Body of pancreas (tissue), 4 donors: ENCODE results near the gene RND2. TPM values are rescaled to one million over a fixed set of nuclear protein-coding genes. Genes with fewer than 3 reads are reported as not detected.

ENCODE experiments used
- ATAC-seq: fragments of 150-250 bp; one replicate; pipeline ENCODE4 v1.9.1; 2016
- DNase-seq, 4 donors: peaks; one replicate each; pipeline ENCODE4 v3.0.0-alpha.2; 2019
- H3K27ac ChIP-seq, 4 donors: fragments of 200-600 bp; sonication (generic); 1 replicate in 3 of 4; 2 replicates in 1 of 4; pipeline versions ENCODE4 v1.5.1 to v1.6.1; 2016 to 2019; ENCODE audit warnings: mild to moderate bottlenecking in 1 of 4, mixed read lengths in 1 of 4, moderate library complexity in 1 of 4
- H3K27me3 ChIP-seq, 2 donors: fragments of 200-600 bp; sonication (generic); one replicate each; pipeline ENCODE4 v1.6.0; 2016; ENCODE audit warnings: mild to moderate bottlenecking in 1 of 2
- H3K36me3 ChIP-seq, 2 donors: fragments of 200-600 bp; sonication (generic); replicated peaks in 1 of 2; 2 replicates each; pipeline ENCODE4 v1.5.1; 2016; ENCODE audit warnings: low read depth in 2 of 2; ENCODE audit not compliant: insufficient read depth in 1 of 2
- H3K4me1 ChIP-seq: fragments of 200-600 bp; sonication (generic); one replicate; pipeline ENCODE4 v1.6.0; 2016
- H3K4me3 ChIP-seq, 2 donors: fragments of 200-600 bp; sonication (generic); 1 replicate in 1 of 2; 2 replicates in 1 of 2; pipeline ENCODE4 v1.5.1; 2016 to 2019
- H3K9me3 ChIP-seq, 3 donors: fragments of 200-600 bp; sonication (generic); 1 replicate in 2 of 3; 2 replicates in 1 of 3; pipeline ENCODE4 v1.5.1; 2016
- POLR2A ChIP-seq, 3 donors: fragments of 450-650 bp; IDR thresholded peaks; one replicate each; pipeline ENCODE4 v1.6.1; 2016; ENCODE audit warnings: antibody characterized with exemption in 3 of 3, mild to moderate bottlenecking in 2 of 3
- WGBS, 2 donors: methylation state at CpG; one replicate each; pipeline ENCODE4 v1.1.5; 2017; 5-methylcytosine and 5-hydroxymethylcytosine counted together
- intact Hi-C: fragments of 100-400 bp; cut with DNase I; formaldehyde crosslinking; loops from one replicate; pipeline ENCODE4 v1.15.1; 2023
- total RNA-seq, 2 donors: library from RNA; depleted of rRNA; stranded (reverse); fragments of >200 nt; gene quantifications; one replicate each; pipeline ENCODE4 v1.1.0, GENCODE V29; 2016
- TF ChIP-seq, protein P1 (sequence below), 7 experiments: fragments of 450-650 bp in 4 of 7; fragments of 200-600 bp in 3 of 7; sonication (generic) in 3 of 7; IDR thresholded peaks; one replicate each; pipeline ENCODE4 v1.5.1; 2016 to 2019; ENCODE audit warnings: antibody characterized with exemption in 7 of 7

RND2 gene
- total RNA-seq, 2 donors from 2014 or later: 0.33 to 0.52 TPM

DNA sequence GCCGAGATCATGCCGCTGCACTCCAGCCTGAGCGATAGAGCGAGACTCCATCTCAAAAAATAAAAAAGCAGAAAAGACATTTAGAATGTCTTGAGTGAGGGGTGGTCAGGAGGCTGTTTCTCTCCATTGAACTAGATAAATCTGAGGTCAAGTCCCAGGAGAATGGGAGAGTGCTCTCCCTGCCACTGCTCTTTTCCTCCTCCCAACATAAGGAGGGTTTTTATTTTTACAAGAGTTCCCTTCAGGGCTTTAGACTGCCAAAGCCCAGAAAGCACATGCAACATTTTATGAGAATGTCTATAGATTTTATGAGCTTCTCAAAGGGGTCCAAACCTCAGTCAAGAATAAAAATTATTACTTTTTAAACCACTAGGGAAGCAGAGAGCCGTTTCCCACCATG, 1.6 kb downstream of the RND2 start:
- WGBS, 2 donors: 61 to 65% methylated on average over 5 of the region's 5 CpGs
- no peak for DNase-seq
- no peaks in the 10 kb centered on the region for H3K27me3 ChIP-seq
- H3K9me3 ChIP-seq: no peaks in the 10 kb centered on the region
- TF ChIP-seq POLR2A (IDR thresholded peaks at IDR 0.05): no peak
- TF ChIP-seq, protein P1, sequence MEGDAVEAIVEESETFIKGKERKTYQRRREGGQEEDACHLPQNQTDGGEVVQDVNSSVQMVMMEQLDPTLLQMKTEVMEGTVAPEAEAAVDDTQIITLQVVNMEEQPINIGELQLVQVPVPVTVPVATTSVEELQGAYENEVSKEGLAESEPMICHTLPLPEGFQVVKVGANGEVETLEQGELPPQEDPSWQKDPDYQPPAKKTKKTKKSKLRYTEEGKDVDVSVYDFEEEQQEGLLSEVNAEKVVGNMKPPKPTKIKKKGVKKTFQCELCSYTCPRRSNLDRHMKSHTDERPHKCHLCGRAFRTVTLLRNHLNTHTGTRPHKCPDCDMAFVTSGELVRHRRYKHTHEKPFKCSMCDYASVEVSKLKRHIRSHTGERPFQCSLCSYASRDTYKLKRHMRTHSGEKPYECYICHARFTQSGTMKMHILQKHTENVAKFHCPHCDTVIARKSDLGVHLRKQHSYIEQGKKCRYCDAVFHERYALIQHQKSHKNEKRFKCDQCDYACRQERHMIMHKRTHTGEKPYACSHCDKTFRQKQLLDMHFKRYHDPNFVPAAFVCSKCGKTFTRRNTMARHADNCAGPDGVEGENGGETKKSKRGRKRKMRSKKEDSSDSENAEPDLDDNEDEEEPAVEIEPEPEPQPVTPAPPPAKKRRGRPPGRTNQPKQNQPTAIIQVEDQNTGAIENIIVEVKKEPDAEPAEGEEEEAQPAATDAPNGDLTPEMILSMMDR (IDR thresholded peaks at IDR 0.05): no peak
- no peak overlapping the region for H3K4me3 ChIP-seq
- H3K36me3 ChIP-seq: no peaks in the 10 kb centered on the region
- peaks cover 13% of the 10 kb centered on the region for H3K4me1 ChIP-seq
- intact Hi-C loops: loop anchor here (10.0 kb wide), 2 partner anchors 108 to 288 kb away; no protein-coding TSS in a partner anchor
- no peak for ATAC-seq
- H3K27ac ChIP-seq: no peak overlapping the region

GRCh38 chr17:43027091-43028032, 2.3 kb downstream of the RND2 start:
- 61 to 66% methylated on average over 8 to 9 of the region's 9 CpGs for WGBS, 2 donors
- no peak for ATAC-seq
- TF ChIP-seq, protein P1 (IDR thresholded peaks at IDR 0.05): no peak
- TF ChIP-seq POLR2A (IDR thresholded peaks at IDR 0.05): no peak
- Histone ChIP-seq H3K36me3 (no peaks in the 10 kb centered on the region), H3K4me1 (peaks cover 13% of the 10 kb centered on the region), H3K27ac (no peak overlapping the region), H3K27me3 (no peaks in the 10 kb centered on the region), H3K9me3 (no peaks in the 10 kb centered on the region), H3K4me3 (no peak overlapping the region)
- DNase-seq: no peak
- intact Hi-C loops: loop anchor here (10.0 kb wide), 2 partner anchors 107 to 287 kb away; no protein-coding TSS in a partner anchor

DNA sequence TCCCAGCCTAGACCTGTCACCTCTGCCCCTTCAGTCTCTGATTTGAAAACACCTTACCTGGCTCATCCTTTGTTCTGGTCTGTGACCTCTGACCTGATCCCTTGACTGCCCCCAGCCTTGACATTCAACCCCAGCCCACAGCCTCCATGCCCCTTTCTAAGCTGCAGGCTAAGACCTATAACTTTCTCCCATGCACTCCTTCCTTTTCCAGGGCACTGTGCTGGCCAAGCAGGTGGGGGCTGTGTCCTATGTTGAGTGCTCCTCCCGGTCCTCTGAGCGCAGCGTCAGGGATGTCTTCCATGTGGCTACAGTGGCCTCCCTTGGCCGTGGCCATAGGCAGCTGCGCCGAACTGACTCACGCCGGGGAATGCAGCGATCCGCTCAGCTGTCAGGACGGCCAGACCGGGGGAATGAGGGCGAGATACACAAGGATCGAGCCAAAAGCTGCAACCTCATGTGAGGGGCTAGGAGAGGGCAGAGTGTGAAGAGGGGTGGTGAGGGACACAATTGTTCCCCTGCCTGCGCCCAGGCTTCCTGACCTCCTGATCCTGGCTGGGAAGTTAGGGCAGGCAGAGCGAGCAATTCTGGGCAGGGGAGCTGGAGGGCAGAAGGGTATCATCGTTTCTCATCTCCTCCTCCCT, 3.3 kb downstream of the RND2 start:
- no peaks in the 10 kb centered on the region for H3K36me3 ChIP-seq
- no peaks in the 10 kb centered on the region for H3K9me3 ChIP-seq
- ATAC-seq (no peak), DNase-seq (no peak)
- no peak for TF ChIP-seq POLR2A (IDR thresholded peaks at IDR 0.05)
- TF ChIP-seq, protein P1 (IDR thresholded peaks at IDR 0.05): no peak
- H3K27ac ChIP-seq: no peak overlapping the region
- peaks cover 8% of the 10 kb centered on the region for H3K4me1 ChIP-seq
- H3K27me3 ChIP-seq: no peaks in the 10 kb centered on the region
- intact Hi-C loops: loop anchor here (10.0 kb wide), 2 partner anchors 106 to 286 kb away; no protein-coding TSS in a partner anchor
- H3K4me3 ChIP-seq: no peak overlapping the region
- WGBS, 2 donors: 74 to 76% methylated on average over 17 of the region's 17 CpGs

DNA sequence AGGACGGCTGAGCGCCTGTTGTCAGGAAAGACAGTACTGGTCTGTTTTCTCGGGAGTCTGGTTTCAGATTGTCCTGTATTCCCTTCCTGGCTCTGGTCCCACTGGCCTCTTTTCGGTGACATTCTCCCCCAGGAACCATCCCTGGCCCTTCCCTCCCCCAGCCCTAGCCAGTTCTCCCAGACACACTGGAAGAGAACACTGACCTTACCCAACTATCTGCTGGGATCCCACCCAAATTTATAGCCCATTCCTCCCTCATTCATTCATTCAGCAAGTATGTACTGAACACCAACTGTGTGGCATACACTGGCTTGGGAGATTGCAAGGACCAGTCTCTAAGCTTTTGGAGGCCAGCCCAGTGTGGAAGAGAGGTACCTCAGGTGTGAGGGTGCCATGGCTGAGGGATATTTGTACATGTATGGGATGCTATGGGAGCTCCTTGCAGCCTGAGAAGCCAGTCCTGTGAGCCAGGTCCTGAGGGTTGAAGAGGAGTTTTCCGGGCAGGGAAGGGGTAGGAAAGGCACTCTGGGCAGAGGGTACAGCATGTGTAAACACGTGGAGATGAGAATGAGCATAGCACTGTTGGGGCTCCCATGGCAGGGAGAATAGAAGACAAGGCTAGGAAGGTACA, 5.2 kb downstream of the RND2 start:
- Histone ChIP-seq H3K4me3 (no peak overlapping the region), H3K36me3 (no peaks in the 10 kb centered on the region), H3K4me1 (no peaks in the 10 kb centered on the region), H3K27ac (no peak overlapping the region), H3K9me3 (no peaks in the 10 kb centered on the region), H3K27me3 (no peaks in the 10 kb centered on the region)
- ATAC-seq (no peak), DNase-seq (no peak)
- intact Hi-C loops: no loop called here
- WGBS, 2 donors: 67 to 77% methylated on average over 6 of the region's 6 CpGs
- TF ChIP-seq POLR2A (IDR thresholded peaks at IDR 0.05): no peak
- TF ChIP-seq, protein P1 (IDR thresholded peaks at IDR 0.05): no peak
